NB4 (cell line): Measurements from ENCODE around the gene VWA3A.
"Not testable (repeated sequence)": the region's sequence is repeated elsewhere in the genome, so short reads cannot be mapped to it uniquely, and the experiment has no call there.

Experiments used
- CTCF ChIP-seq: IDR thresholded peaks from one replicate; pipeline ENCODE4 v1.5.1; 2012; ENCODE audit warnings: low read depth, low read length
- MAX ChIP-seq: IDR thresholded peaks from 2 replicates; pipeline ENCODE4 v1.6.1; 2011; ENCODE audit warnings: low read depth, low read length
- MYC ChIP-seq: IDR thresholded peaks from 2 replicates; pipeline ENCODE4 v1.6.1; 2011; ENCODE audit warnings: low read depth, low read length
- POLR2A ChIP-seq: IDR thresholded peaks from 2 replicates; pipeline ENCODE4 v1.6.1; 2011; ENCODE audit warnings: mild to moderate bottlenecking; ENCODE audit not compliant: insufficient read length; ENCODE audit errors: extremely low read depth

GRCh38 chr16:22128537-22128936, 36.2 kb downstream of the VWA3A start:
- not testable (repeated sequence) for TF ChIP-seq CTCF, POLR2A, MAX, MYC
